SK-N-MC (cell line): ENCODE results near the gene SNN.

Source experiments
- EZH2 ChIP-seq: fragments of 200-600 bp; sonication (generic); IDR thresholded peaks from one replicate; pipeline ENCODE4 v1.6.1; 2017; ENCODE audit warnings: antibody characterized with exemption
- FOXP2 ChIP-seq: optimal IDR thresholded peaks from 2 replicates; pipeline ENCODE3; 2011; ENCODE audit warnings: mild to moderate bottlenecking, moderate library complexity; ENCODE audit not compliant: insufficient read depth; ENCODE audit errors: extremely low read length, control extremely low read depth
- POLR2AphosphoS5 ChIP-seq: IDR thresholded peaks from 2 replicates; pipeline ENCODE4 v1.6.1; 2012; ENCODE audit warnings: mild to moderate bottlenecking, low read depth, low read length, borderline replicate concordance

GRCh38 chr16:11625769-11626168 lies 42.5 kb upstream of the SNN start:
- TF ChIP-seq EZH2 (no peak), POLR2AphosphoS5 (no peak), FOXP2 (no peak)
